Endothelial cell of hepatic sinusoid (primary cell): ENCODE data around the gene SLC29A4.
"Not testable (repeated sequence)": the region's sequence is repeated elsewhere in the genome, so short reads cannot be mapped to it uniquely, and the experiment has no call there.

Source experiments
- in situ Hi-C: cut with HindIII; loops from 2 replicates; pipeline ENCODE4 v1.10.0; 2017; ENCODE audit warnings: low sequenced_read_pairs

The SLC29A4 gene

GRCh38 chr7:5282543-5283316 lies at the start of gene SLC29A4:
TSS of gene SLC29A4 (plus strand) at chr7:5282943. CDS start at chr7:5287817, 4,874 bp downstream.
- in situ Hi-C loops: no loop called here

- in situ Hi-C loops: no loop called here
Observed at GRCh38 chr7:5234852-5235831, 47.6 kb upstream of the SLC29A4 start.

- in situ Hi-C loops: no loop called here
Observed at GRCh38 chr7:5237286-5237685, 45.5 kb upstream of the SLC29A4 start.

- in situ Hi-C loops: no loop called here
Observed at GRCh38 chr7:5238500-5238899, 44.2 kb upstream of the SLC29A4 start.

GRCh38 chr7:5243261-5243660 lies 39.5 kb upstream of the SLC29A4 start:
- in situ Hi-C loops: no loop called here

- in situ Hi-C loops: no loop called here
Observed at GRCh38 chr7:5248201-5248885, 34.4 kb upstream of the SLC29A4 start.

- in situ Hi-C loops: not testable (repeated sequence)
Observed at GRCh38 chr7:5250787-5251186, 32.0 kb upstream of the SLC29A4 start.

GRCh38 chr7:5253529-5253928 lies 29.2 kb upstream of the SLC29A4 start:
- in situ Hi-C loops: not testable (repeated sequence)

- in situ Hi-C loops: not testable (repeated sequence)
Observed at GRCh38 chr7:5254371-5254770, 28.4 kb upstream of the SLC29A4 start.

GRCh38 chr7:5255832-5256231 lies 26.9 kb upstream of the SLC29A4 start:
- in situ Hi-C loops: no loop called here

GRCh38 chr7:5260530-5261068 lies 22.1 kb upstream of the SLC29A4 start:
- in situ Hi-C loops: not testable (repeated sequence)

- in situ Hi-C loops: not testable (repeated sequence)
Observed at GRCh38 chr7:5263066-5263465, 19.7 kb upstream of the SLC29A4 start.

GRCh38 chr7:5265320-5266190 lies 17.2 kb upstream of the SLC29A4 start:
- in situ Hi-C loops: no loop called here

GRCh38 chr7:5266191-5267028 lies 16.3 kb upstream of the SLC29A4 start:
- in situ Hi-C loops: no loop called here

GRCh38 chr7:5267829-5268228 lies 14.9 kb upstream of the SLC29A4 start:
- in situ Hi-C loops: not testable (repeated sequence)

GRCh38 chr7:5269992-5270657 lies 12.6 kb upstream of the SLC29A4 start:
- in situ Hi-C loops: not testable (repeated sequence)

GRCh38 chr7:5270788-5271187 lies 12.0 kb upstream of the SLC29A4 start:
- in situ Hi-C loops: no loop called here

GRCh38 chr7:5273831-5274405 lies 8.8 kb upstream of the SLC29A4 start:
- in situ Hi-C loops: not testable (repeated sequence)
